ENCODE results near the gene PLAC1.

PLAC1 gene

GRCh38 chrX:134588806-134589205 is 69.5 kb downstream of the PLAC1 start:
- DNase-seq (ENCODE audit: low spot score), result no peak

GRCh38 chrX:134580907-134581306 is 77.4 kb downstream of the PLAC1 start:
- no peak for DNase-seq (ENCODE audit: low spot score)

GRCh38 chrX:134573683-134574035 is 84.6 kb downstream of the PLAC1 start:
- no peak for DNase-seq (ENCODE audit: low spot score)

DNA sequence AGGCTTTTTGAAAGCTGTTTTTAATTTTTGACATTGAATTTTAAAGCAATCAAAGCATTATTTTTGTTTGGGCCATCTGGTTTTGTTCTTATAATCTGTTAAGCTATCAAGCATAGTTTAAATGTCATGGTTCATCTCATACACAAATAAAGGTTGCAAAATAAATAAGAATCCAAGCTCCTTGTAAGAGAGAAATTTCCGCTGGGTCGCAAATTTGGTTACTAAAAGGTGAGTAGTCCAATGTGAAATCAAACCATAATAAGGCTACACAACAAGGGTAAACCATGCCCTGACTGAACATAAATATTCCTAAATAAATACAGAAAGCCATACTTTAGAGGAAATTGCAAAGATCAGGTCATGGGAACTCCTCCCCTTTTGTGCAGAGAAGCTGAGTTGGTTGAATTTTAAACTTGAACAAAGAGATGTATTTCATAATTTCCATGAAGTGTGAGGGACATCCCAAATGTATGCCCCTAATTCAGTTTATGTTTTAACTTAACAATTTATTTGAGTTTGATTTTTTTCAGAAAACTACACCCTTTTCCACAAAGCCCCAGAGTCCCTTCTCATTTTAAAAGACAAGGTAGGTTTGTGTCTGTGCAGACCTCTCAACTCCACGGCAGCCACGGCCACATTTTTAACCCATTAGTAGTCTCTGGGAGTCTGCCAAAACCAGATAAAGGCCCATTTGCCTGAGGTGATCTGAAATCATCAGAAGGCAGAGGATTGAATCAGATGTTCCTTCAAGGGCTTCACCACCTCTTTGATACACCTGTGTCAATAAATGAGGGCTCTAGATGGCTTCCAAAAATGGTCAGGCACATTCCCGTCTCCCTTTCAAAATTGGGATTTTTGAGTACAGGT is 85.2 kb downstream of the PLAC1 start:
- no peak for DNase-seq (ENCODE audit: low spot score)

- DNase-seq (ENCODE audit: low spot score), result no peak
Measured at GRCh38 chrX:134571796-134572195, 86.5 kb downstream of the PLAC1 start.

DNA sequence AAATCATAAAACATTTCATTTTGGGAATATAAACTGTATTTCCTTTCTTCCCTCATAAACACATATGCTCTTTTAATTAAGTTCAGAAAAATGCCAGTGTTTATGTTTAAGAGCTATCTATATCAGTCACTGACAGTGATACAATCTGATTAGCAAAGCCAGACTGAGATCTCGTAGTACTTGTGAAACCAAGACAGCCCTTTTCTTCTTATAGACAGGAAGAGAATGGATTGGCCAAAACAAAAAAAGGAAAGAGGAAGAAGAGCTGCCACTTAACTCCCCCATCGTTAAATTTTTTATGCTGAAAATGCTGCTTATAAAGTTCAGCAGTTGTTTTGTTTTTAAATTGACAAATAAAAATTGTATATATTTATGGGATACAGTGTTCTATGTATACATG is 87.4 kb downstream of the PLAC1 start:
- no peak for DNase-seq (ENCODE audit: low spot score)

GRCh38 chrX:134570509-134570846 is 87.8 kb downstream of the PLAC1 start:
- no peak for DNase-seq (ENCODE audit: low spot score)

- DNase-seq (ENCODE audit: low spot score), result no peak
Measured at GRCh38 chrX:134569306-134569705, 89.0 kb downstream of the PLAC1 start.

DNA sequence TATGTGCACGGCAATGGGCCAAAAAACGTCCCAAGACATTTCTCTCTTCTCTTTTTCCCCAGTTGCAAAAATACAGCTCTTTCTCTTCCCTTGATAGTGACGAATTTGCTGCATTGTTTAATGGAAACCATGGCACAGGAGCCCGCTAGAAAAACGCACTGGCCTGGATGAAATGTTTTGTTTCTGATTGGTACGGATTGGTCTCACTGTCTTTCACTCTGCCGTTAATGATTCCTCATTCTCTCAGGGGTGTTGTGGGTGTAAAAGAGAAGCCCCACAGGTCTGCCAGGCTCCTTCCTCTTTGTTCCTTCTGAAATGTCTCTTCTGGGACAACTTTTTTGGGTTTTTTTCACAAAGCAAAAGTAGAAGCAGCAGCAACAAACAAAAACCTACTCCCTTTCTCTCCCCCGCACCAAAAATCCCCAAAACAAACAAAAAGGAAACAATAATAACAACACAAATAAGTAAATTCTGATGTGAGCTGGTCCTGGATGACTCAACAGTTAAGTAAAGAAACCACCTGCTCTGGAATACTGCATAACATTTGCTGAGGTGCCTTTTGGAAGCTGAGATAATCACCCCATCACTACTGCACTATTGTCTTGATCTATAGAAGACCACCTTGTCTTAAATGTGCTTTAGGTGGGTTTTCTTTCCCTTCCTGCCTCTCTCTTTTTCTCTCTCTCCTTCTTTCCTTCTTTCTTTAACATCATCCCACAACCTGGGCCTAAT is 89.8 kb downstream of the PLAC1 start:
- no peak for DNase-seq (ENCODE audit: low spot score)

DNA sequence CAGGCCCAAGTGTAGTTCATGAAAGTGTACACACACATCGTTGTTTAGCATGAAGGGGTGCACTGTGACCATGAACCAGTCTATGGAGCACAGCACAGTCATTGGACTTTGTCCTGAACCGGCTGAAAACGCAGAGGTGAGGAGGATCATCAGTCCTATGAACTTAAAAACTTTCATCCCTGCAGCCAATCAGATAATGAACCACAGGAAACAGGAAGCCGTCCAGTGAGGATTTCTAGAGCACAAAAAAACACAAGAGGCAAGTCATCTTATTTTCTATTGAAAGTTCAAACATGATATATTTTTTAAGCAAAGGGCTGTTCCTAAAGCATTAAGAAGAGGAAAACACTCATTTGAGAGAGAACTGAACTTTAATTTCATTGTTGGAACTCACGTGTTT is 91.8 kb downstream of the PLAC1 start:
- DNase-seq (ENCODE audit: low spot score), result no peak

GRCh38 chrX:134562002-134562401 is 96.3 kb downstream of the PLAC1 start:
- DNase-seq (ENCODE audit: low spot score), result no peak

GRCh38 chrX:134558133-134558532 is 100.1 kb downstream of the PLAC1 start:
- no peak for DNase-seq (ENCODE audit: low spot score)

- no peak for DNase-seq (ENCODE audit: low spot score)
Measured at GRCh38 chrX:134554291-134554690, 104.0 kb downstream of the PLAC1 start.

DNA sequence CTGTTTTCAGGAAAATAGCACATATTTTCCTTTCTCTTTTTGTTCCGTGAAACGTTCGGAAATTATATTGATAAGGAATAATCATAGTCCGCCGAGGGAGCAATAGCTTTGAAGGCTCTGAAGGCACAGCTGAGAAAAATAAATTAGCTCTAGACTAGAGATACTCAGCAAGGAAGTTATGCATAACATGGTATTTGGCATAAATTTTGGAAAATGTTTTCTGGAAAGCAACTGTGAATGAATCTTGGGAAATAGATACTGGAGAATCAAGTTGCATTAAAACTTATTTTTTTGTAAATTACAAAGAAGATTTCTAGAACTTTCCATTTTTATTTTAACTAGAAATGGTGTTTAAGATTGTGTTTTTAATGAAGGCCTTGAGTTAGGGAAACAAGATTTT is 105.9 kb downstream of the PLAC1 start:
- DNase-seq (ENCODE audit: low spot score), result no peak

DNA sequence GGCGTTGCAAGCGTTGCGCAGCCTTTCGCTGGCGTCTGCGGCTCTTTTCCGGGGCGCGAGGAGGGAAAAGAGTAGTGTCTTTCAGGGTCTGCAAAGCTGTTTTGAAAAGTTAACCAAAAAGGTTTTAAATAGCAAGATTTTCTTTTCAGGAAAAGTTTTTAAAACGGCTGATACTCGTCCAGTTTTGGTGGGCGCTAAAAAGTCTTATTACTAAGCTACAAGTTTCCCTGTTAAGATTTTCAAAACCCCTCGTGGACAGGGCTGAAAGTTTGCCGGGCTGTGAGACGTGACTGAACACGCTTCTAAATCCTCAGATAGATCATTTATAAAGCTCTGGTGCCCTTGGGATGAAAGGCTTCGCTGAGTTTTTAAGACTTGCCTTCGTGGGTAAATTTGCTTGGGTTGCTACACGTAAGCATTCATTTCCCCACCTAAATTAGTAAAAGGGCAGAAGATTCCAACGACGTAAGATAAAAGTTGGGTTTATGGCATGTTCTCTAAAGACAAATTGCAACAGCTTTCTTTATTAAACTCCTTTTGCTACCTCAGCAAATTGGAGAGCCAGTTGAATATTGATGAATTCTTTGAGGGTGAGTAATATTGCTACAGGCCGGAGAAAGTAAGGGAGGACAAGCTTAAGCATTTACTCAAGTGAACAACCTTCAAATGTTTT is 106.8 kb downstream of the PLAC1 start:
- DNase-seq (ENCODE audit: low spot score), result no peak

GRCh38 chrX:134548257-134549201 is 109.7 kb downstream of the PLAC1 start:
- DNase-seq (ENCODE audit: low spot score), result no peak

DNA sequence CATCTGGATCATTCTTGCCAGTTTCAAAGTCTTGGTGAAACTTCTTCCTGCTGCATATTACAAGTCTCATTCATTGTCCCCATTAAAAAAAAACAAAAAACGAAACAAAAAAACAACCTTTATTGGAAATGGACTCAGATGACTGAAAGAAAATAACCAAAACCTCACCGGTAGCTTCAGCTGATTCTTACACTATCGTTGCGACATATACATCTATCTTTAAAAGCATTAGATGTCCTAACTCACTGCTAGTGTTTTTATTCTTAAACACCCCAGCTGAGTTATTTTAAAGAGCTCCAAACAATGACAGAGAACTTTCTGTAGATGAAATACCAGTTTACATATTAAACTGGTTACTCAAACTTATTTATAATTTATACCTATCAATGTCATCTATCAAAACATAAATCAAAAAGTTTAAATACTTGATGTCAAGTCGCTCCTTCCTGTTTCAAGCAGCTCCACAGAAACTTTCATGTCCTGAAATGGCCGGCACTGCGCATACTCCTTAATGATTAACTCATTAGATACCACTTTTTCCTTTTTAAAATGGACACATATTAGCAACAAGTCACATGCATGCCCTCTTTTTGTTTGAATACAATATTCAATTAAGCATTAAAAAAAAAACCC is 111.1 kb downstream of the PLAC1 start:
- no peak for DNase-seq (ENCODE audit: low spot score)

GRCh38 chrX:134546187-134546586 is 112.1 kb downstream of the PLAC1 start:
- no peak for DNase-seq (ENCODE audit: low spot score)

- DNase-seq (ENCODE audit: low spot score), result no peak
Measured at GRCh38 chrX:134545510-134545909, 112.8 kb downstream of the PLAC1 start.

DNA sequence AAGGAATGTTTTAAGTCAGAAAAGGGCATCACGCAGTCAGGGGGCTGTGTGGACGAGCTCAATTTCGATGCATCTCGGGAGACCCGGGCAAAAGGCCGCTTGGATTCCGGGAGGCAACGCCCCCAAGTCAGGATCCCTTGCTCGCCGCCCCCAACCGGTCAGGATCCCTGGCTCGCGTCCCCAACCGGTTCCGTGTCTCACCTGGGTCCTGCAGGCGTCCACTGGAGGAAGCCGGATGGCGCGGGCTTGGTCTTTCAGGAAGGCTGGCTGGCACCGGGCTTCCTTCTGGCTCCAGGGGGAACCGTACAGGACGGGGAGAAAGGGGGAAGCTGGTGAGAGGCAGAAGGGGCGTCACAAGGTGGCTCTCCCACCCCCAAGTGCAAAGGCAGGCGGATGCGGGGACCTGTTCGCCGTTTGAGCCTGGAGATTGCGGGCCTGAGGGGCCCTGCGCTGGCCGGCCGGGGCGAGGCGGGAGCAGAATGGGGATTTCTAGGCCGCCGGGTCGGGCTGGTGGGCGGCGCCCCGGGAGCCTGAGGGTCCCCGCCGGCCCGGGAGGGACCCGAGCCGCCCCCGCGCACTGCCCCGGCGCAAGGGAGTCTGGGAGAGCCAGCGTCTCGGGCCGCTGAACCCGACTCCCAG is 113.6 kb downstream of the PLAC1 start:
- no peak for DNase-seq (ENCODE audit: low spot score)

GRCh38 chrX:134544135-134544512 is 114.1 kb downstream of the PLAC1 start:
- no peak for DNase-seq (ENCODE audit: low spot score)

All from putamen (tissue), 1 donor.